Measurements from ENCODE around the gene SIRT7.

GRCh38 chr17:81921537-81921862, 3.5 kb upstream of the SIRT7 start:
- TF ChIP-seq POLR2A (IDR thresholded peaks at IDR 0.05) = no peak
- TF ChIP-seq, protein P1, sequence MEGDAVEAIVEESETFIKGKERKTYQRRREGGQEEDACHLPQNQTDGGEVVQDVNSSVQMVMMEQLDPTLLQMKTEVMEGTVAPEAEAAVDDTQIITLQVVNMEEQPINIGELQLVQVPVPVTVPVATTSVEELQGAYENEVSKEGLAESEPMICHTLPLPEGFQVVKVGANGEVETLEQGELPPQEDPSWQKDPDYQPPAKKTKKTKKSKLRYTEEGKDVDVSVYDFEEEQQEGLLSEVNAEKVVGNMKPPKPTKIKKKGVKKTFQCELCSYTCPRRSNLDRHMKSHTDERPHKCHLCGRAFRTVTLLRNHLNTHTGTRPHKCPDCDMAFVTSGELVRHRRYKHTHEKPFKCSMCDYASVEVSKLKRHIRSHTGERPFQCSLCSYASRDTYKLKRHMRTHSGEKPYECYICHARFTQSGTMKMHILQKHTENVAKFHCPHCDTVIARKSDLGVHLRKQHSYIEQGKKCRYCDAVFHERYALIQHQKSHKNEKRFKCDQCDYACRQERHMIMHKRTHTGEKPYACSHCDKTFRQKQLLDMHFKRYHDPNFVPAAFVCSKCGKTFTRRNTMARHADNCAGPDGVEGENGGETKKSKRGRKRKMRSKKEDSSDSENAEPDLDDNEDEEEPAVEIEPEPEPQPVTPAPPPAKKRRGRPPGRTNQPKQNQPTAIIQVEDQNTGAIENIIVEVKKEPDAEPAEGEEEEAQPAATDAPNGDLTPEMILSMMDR (IDR thresholded peaks at IDR 0.05) = no peak
